ENCODE data around the gene RHD. TPM values are rescaled to one million over a fixed set of nuclear protein-coding genes. Genes with fewer than 3 reads are reported as not detected.
A peak's percentile ranks its signal among the peaks of the same experiment; 100 is the strongest.
"Not testable (repeated sequence)": the region's sequence is repeated elsewhere in the genome, so short reads cannot be mapped to it uniquely, and the experiment has no call there.

Gene RHD
- total RNA-seq, 4 donors from 2014 or later = 1.5 TPM; not detected in 3

DNA sequence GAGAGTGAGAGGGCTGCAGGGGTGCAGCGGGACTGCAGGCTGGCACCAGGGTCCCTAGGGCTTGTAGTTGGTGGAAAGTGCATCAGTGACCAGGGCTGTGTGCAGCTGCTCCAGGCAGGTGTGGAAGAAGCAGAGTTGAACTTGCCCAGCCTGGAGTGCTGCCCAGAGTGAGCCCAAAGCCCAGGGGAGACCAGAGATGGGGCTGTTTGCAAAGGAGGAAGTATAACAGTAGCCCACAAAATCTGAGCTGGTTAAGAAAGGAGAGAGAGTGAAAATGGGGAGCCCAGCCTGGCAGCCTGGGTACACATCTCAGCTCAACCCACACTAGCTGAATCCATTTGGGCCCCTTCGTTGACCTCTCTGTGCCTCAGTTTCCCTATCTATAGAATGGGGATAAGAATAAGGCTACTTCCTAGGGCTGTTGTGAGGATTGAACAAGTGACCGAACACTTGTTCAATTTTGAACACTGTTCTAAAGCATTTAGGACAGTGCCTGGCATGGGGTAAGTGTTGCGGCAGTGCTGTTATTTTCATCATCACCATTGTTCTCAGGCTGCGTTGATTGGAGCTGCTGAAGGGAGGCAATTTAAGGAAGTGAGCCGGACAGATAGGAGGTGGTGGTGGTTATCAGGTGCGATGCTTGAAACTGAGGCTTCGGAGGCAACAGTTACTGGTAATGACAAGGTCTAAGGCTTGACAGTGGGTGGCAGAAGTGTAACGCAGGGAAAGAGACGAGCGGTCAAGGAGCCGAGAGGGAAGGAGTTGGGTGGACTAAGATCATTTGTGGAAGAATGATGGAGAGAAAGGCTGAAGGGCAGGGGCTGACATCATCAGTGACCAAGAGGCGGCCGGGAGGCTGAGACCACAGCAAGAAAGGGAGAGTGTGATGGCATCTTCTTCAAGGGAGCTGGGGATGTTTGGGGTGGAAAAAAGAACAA is 22.8 kb downstream of the RHD start:
- H3K36me3 ChIP-seq; intact Hi-C loops (cut with DNase I; ENCODE audit: low total_unique reads); H3K27me3 ChIP-seq; H3K4me3 ChIP-seq; H3K4me1 ChIP-seq; DNase-seq; H3K9me3 ChIP-seq; H3K27ac ChIP-seq: not testable (repeated sequence)

DNA sequence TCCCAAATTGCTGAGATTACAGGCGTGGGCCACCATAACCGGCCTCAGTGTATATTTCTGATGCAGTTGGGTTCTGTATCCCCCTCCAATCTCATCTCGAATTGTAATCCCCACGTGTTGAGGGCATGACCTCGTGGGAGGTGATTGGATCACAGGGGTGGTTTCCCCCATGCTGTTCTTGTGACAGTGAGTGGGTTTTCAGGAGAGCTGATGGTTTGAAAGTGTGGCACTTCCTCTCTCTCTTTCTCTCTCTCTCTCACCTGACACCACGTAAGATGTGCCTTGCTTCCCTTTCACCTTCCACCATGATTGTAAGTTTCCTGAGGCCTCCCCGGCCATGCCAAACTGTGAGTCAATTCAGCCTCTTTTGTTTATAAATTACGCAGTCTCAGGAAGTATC is 24.2 kb downstream of the RHD start:
- intact Hi-C loops (cut with DNase I; ENCODE audit: low total_unique reads); DNase-seq; H3K4me3 ChIP-seq; H3K36me3 ChIP-seq; H3K9me3 ChIP-seq; H3K4me1 ChIP-seq; H3K27me3 ChIP-seq; H3K27ac ChIP-seq: not testable (repeated sequence)

DNA sequence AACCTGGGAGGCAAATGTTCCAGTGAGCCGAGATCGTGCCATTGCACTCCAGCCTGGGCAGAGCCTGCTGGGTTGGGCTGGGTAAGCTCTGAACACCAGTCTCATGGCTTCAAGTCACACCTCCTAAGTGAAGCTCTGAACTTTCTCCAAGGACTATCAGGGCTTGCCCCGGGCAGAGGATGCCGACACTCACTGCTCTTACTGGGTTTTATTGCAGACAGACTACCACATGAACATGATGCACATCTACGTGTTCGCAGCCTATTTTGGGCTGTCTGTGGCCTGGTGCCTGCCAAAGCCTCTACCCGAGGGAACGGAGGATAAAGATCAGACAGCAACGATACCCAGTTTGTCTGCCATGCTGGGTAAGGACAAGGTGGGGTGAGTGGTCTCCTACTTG is 28.4 kb downstream of the RHD start:
- H3K4me1 ChIP-seq; H3K27ac ChIP-seq; H3K4me3 ChIP-seq; DNase-seq; H3K27me3 ChIP-seq; H3K9me3 ChIP-seq; H3K36me3 ChIP-seq; intact Hi-C loops (cut with DNase I; ENCODE audit: low total_unique reads): not testable (repeated sequence)

DNA sequence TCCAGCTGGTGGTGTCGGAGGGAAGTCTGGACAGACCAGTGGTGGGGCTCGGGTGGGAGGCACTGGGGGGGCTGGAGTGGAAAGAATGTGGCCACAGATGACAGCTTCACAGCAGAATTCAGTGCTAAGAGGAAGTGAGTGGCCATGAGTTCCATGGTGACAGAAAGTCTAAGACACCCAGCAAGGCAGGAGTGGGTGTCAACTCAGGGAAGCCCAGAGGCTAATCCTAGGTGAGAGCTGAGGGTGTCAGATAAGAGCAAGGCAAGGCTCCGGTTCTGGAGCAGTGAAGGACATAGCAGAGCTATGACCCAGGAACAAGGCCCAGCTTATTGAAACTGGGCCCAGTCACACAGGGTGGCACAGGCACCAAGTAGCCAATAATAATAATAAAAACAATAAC is 30.0 kb downstream of the RHD start:
- DNase-seq; H3K9me3 ChIP-seq; H3K4me3 ChIP-seq; H3K36me3 ChIP-seq; H3K4me1 ChIP-seq; intact Hi-C loops (cut with DNase I; ENCODE audit: low total_unique reads); H3K27ac ChIP-seq; H3K27me3 ChIP-seq: not testable (repeated sequence)

DNA sequence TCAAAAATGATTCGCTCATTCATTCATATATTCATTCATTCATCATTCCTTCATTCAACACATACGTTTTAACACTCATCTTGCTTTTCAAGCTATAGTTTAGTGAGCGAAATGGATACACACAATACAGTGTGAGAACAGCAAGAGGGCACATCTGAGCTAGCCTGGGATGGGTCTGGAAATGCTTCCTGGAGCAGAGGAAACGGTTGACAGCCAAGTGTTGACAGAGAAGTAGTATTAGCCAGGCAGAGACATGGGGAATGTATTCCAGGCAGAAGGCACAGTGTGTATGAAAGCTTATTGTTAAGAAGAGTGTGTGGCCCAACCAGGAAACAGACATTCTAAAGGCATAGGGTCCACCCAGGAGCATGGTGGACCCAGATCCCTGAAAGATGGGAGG is 32.6 kb downstream of the RHD start:
- intact Hi-C loops (cut with DNase I; ENCODE audit: low total_unique reads); DNase-seq; H3K36me3 ChIP-seq; H3K27me3 ChIP-seq; H3K4me1 ChIP-seq; H3K27ac ChIP-seq; H3K9me3 ChIP-seq; H3K4me3 ChIP-seq: not testable (repeated sequence)

DNA sequence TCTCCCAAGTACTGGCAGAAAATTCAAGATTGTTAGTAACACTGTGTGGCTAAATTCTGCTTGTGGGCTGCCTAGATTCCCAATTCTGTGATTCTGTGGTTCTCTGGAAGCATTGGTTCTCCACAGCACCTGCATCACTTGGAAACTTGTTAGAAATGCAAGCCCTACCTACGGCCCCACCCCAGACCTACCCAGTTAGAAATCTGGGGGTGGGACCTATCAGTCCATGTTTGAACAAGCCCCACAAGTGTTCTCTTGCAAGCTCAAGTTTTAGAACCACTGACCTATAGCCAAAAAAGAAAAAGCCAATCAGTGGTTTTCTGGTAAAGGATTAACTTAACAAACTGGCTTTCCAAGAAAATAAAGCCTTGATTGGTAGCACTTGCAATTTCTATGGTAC is 35.9 kb downstream of the RHD start:
- H3K9me3 ChIP-seq; DNase-seq; H3K36me3 ChIP-seq; H3K4me1 ChIP-seq; H3K27ac ChIP-seq; intact Hi-C loops (cut with DNase I; ENCODE audit: low total_unique reads); H3K27me3 ChIP-seq; H3K4me3 ChIP-seq: not testable (repeated sequence)

DNA sequence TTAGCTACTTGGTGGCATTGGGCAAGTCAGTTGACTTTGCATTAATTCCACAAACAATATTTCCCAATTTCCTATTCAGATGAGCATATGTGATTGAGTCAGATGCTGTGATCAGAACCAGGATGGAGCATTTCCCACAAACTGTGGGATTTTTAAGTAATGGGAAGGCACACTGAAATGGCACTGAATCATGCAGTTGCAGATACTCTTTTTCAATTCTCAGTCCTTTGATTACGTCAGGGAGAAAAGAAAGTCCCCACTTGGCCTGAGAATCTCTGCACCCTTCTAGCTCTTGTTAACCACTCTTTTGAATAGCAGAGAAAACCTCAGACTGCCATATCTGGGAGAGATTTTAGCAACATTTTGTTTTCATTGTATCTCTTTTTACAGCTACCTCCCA is 36.8 kb downstream of the RHD start:
- H3K36me3 ChIP-seq; H3K4me3 ChIP-seq; H3K27ac ChIP-seq; H3K4me1 ChIP-seq; intact Hi-C loops (cut with DNase I; ENCODE audit: low total_unique reads); H3K9me3 ChIP-seq; H3K27me3 ChIP-seq; DNase-seq: not testable (repeated sequence)

DNA sequence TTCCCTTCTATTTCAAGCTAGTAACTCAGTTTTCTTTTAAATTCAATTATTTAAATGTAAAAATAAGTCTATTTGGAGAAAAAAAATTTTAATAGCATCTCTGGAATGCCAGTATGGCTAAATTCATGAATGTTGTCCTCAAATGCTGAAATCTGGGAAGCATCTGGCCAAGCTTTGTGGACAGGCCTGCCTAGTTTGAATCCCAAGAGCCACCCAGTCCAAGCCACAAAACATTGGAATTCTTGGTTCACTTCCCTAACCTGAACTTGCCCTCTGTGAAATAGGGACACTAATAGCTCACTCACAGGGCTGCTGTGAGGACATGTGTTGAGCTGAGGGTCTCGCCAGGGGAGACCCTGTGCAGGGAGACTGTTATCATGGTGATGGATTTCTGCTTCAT is 37.2 kb downstream of the RHD start:
- H3K9me3 ChIP-seq; H3K4me1 ChIP-seq; H3K4me3 ChIP-seq; H3K27me3 ChIP-seq; DNase-seq; H3K27ac ChIP-seq; intact Hi-C loops (cut with DNase I; ENCODE audit: low total_unique reads); H3K36me3 ChIP-seq: not testable (repeated sequence)

DNA sequence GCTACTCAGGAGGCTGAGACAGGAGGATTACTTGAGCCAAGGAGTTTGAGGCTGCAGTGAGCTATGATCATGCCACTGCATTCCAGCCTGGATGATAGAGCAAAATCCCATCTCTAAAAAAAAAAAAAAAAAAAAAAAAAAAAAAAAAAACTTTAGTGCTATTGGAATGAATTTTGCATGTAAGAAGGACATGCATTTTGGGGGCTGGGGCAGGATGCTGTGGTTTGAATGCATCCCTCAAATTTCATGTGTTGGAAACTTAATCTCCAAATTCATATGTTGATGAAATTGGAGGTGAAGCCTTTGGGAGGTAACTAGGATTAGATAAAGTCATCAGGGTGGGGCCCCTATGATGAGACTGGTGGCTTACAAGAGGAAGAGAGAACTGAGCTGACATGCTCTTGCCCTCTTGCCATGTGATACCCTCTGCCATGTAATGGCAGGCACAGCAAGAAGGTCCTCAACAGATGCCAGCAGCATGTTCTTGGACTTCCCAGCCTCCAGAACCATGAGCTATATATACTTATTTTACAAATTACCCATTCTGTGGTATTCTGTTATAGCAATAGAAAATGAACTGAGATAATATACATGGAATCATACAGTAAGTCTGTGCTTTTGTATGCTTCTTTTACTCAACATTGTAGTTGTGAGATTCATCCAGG is 40.6 kb downstream of the RHD start:
- H3K4me3 ChIP-seq; H3K27me3 ChIP-seq; H3K4me1 ChIP-seq; H3K36me3 ChIP-seq; DNase-seq; H3K27ac ChIP-seq; H3K9me3 ChIP-seq; intact Hi-C loops (cut with DNase I; ENCODE audit: low total_unique reads): not testable (repeated sequence)

DNA sequence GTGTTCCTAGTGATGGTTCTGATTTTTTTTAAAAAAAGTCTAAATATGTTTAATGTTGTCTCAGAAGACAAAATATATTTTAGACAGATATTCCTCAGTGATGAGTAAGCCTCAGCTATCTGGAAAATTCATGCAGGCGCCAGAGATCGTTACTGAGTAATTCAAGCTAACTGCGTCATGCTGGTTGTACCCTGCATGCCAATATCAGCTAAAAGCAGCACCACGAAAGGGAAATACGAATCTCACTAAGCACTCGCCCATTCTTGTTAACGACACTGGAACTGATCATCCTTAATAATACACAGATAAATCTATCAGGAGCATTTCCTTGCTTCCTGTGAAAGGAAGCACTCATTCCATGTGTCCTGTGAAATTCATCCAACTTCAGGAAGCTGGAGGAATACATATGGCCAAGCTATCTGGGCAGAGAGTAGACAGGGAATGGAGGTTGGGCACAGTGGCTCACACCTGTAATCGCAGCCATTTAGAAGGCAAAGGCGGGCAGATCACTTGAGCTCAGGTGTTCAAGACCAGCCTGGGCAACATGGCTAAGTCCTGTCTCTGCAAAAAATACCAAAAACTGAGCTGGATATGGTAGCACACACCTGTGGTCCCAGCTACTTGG is 48.1 kb downstream of the RHD start:
- peak overlapping the region; percentile 45 to 83 for H3K27ac ChIP-seq
- H3K4me3 ChIP-seq; H3K4me1 ChIP-seq; H3K9me3 ChIP-seq; intact Hi-C loops (cut with DNase I; ENCODE audit: low total_unique reads); H3K27me3 ChIP-seq; H3K36me3 ChIP-seq: not testable (repeated sequence)
- DNase-seq = peak in 1 of 2 donors; percentile 37

DNA sequence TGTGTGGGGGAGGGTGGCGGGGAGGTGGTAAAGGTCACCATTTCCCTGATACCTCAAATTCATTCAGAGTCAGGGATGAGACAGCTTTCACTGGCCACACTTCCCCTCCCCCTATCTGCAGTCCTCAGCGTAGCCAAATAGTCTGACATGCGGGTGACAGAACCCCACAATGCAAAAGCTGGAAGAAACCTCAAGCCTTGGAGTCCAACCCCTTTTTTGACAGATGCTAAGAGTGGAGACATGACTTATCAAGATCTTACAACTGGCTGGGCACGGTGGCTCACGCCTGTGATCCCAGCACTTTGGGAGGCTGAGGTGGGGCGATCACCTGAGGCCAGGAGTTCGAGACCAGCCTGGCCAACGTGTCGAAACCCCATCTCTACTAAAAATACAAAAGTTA is 49.8 kb downstream of the RHD start:
- H3K4me3 ChIP-seq; H3K27ac ChIP-seq; H3K27me3 ChIP-seq; H3K9me3 ChIP-seq; H3K4me1 ChIP-seq; intact Hi-C loops (cut with DNase I; ENCODE audit: low total_unique reads); H3K36me3 ChIP-seq; DNase-seq: not testable (repeated sequence)

DNA sequence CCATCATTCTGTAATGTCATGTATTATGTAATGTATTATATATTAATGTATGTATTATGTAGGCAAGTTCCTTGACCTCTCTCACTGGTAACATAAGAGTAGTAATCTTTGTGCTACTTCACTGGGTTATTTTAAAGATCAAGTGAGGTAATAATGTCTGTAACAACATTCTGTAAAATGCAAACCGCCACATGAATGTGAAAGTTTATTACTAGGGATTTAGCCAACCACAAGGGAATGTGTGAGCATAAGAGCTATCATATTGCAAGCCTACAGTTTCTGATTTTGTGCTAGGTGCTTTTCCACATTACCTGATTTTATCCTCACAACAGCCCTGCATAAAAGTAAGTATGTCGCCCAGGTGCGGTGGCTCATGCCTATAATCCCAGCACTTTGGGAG is 52.1 kb downstream of the RHD start:
- intact Hi-C loops (cut with DNase I; ENCODE audit: low total_unique reads) = not testable (repeated sequence)

More for the DNA sequence above, 52.1 kb downstream of the RHD start:
- H3K36me3 ChIP-seq, H3K27ac ChIP-seq, DNase-seq, H3K4me3 ChIP-seq, H3K4me1 ChIP-seq, H3K27me3 ChIP-seq, H3K9me3 ChIP-seq: not testable (repeated sequence)
